ENCODE data around the gene CACNA1B. TPM values are rescaled to one million over a fixed set of nuclear protein-coding genes. Genes with fewer than 3 reads are reported as not detected.

CACNA1B gene
- total RNA-seq, 2 donors from 2014 or later, result 3.6 to 7.9 TPM

GRCh38 chr9:137875846-137876245 is 1.7 kb upstream of the CACNA1B start:
- H3K27me3 ChIP-seq (ENCODE audit: control insufficient read depth, insufficient read depth, low read length, poor library complexity, severe bottlenecking), result peaks cover 10% of the 10 kb centered on the region

GRCh38 chr9:137876269-137876668 is 1.3 kb upstream of the CACNA1B start:
- H3K4me1 ChIP-seq (ENCODE audit: control insufficient read depth, insufficient read depth, low read length), result no peaks in the 10 kb centered on the region
- Mint-ChIP-seq H3K27me3 (ENCODE audit: insufficient read depth) (peaks cover 48% of the 10 kb centered on the region), H3K36me3 (ENCODE audit: low read depth) (no peaks in the 10 kb centered on the region)

More at GRCh38 chr9:137875846-137876245, 1.7 kb upstream of the CACNA1B start:
- Mint-ChIP-seq H3K27ac (no peak overlapping the region), H3K36me3 (ENCODE audit: low read depth) (no peaks in the 10 kb centered on the region), H3K4me3 (no peak overlapping the region), H3K4me1 (no peaks in the 10 kb centered on the region), H3K9me3 (no peaks in the 10 kb centered on the region), H3K27me3 (ENCODE audit: insufficient read depth) (peaks cover 51% of the 10 kb centered on the region)
- DNase-seq, result no peak
- no peaks in the 10 kb centered on the region for H3K36me3 ChIP-seq (ENCODE audit: control insufficient read depth, insufficient read depth, low read length)
- no peak overlapping the region for H3K4me3 ChIP-seq (ENCODE audit: low read length)
- 86 to 96% methylated on average over 8 to 10 of the region's 10 CpGs for WGBS, 2 experiments (ENCODE audit: insufficient coverage in 1 of 2, insufficient read length in 1 of 2)
- no peak overlapping the region for H3K27ac ChIP-seq (ENCODE audit: low read depth, low read length)
- TF ChIP-seq CTCF (conservative IDR thresholded peaks at IDR 0.05), result no peak
- H3K4me1 ChIP-seq (ENCODE audit: control insufficient read depth, insufficient read depth, low read length), result no peaks in the 10 kb centered on the region
- H3K9me3 ChIP-seq (ENCODE audit: control insufficient read depth, low read length), result peaks cover 7% of the 10 kb centered on the region
- no peak overlapping the region for H3K9ac ChIP-seq (ENCODE audit: extremely low read depth, low read length, poor library complexity, severe bottlenecking)

GRCh38 chr9:137876781-137877386 is 698 bp upstream of the CACNA1B start:
- H3K27me3 ChIP-seq (ENCODE audit: control insufficient read depth, insufficient read depth, low read length, poor library complexity, severe bottlenecking), result peaks cover 10% of the 10 kb centered on the region
- Mint-ChIP-seq H3K9me3 (no peaks in the 10 kb centered on the region), H3K27ac (no peak overlapping the region), H3K4me1 (no peaks in the 10 kb centered on the region), H3K27me3 (ENCODE audit: insufficient read depth) (peaks cover 45% of the 10 kb centered on the region), H3K36me3 (ENCODE audit: low read depth) (no peaks in the 10 kb centered on the region), H3K4me3 (no peak overlapping the region)
- H3K9me3 ChIP-seq (ENCODE audit: control insufficient read depth, low read length), result peaks cover 3% of the 10 kb centered on the region
- TF ChIP-seq CTCF (conservative IDR thresholded peaks at IDR 0.05), result no peak
- H3K36me3 ChIP-seq (ENCODE audit: control insufficient read depth, insufficient read depth, low read length), result no peaks in the 10 kb centered on the region
- H3K4me1 ChIP-seq (ENCODE audit: control insufficient read depth, insufficient read depth, low read length), result no peaks in the 10 kb centered on the region
- H3K4me3 ChIP-seq (ENCODE audit: low read length), result no peak overlapping the region
- no peak overlapping the region for H3K9ac ChIP-seq (ENCODE audit: extremely low read depth, low read length, poor library complexity, severe bottlenecking)
- no peak for DNase-seq
- no peak overlapping the region for H3K27ac ChIP-seq (ENCODE audit: low read depth, low read length)
- WGBS, 2 experiments (ENCODE audit: insufficient coverage in 1 of 2, insufficient read length in 1 of 2), result 89 to 90% methylated on average over 18 to 47 of the region's 47 CpGs

More at GRCh38 chr9:137876269-137876668, 1.3 kb upstream of the CACNA1B start:
- H3K4me3 ChIP-seq (ENCODE audit: low read length), result no peak overlapping the region
- TF ChIP-seq CTCF (conservative IDR thresholded peaks at IDR 0.05), result no peak
- no peak for DNase-seq
- no peaks in the 10 kb centered on the region for H3K36me3 ChIP-seq (ENCODE audit: control insufficient read depth, insufficient read depth, low read length)
- peaks cover 7% of the 10 kb centered on the region for H3K9me3 ChIP-seq (ENCODE audit: control insufficient read depth, low read length)
- H3K27ac ChIP-seq (ENCODE audit: low read depth, low read length), result no peak overlapping the region
- no peak overlapping the region for H3K9ac ChIP-seq (ENCODE audit: extremely low read depth, low read length, poor library complexity, severe bottlenecking)
- H3K27me3 ChIP-seq (ENCODE audit: control insufficient read depth, insufficient read depth, low read length, poor library complexity, severe bottlenecking), result peaks cover 10% of the 10 kb centered on the region
- Mint-ChIP-seq H3K27ac (no peak overlapping the region), H3K4me1 (no peaks in the 10 kb centered on the region), H3K9me3 (no peaks in the 10 kb centered on the region), H3K4me3 (no peak overlapping the region)
- 86 to 89% methylated on average over 8 of the region's 8 CpGs for WGBS, 2 experiments (ENCODE audit: insufficient coverage in 1 of 2, insufficient read length in 1 of 2)

All from endodermal cell (in vitro differentiated cells).